LNCAP (cell line): ENCODE measurements around the gene DNASE1.

ENCODE experiments used
- CTCF ChIP-seq: fragments of 450-650 bp; IDR thresholded peaks from 2 replicates; pipeline ENCODE4 v1.5.1; 2017; ENCODE audit warnings: mild to moderate bottlenecking

The DNASE1 gene

DNA sequence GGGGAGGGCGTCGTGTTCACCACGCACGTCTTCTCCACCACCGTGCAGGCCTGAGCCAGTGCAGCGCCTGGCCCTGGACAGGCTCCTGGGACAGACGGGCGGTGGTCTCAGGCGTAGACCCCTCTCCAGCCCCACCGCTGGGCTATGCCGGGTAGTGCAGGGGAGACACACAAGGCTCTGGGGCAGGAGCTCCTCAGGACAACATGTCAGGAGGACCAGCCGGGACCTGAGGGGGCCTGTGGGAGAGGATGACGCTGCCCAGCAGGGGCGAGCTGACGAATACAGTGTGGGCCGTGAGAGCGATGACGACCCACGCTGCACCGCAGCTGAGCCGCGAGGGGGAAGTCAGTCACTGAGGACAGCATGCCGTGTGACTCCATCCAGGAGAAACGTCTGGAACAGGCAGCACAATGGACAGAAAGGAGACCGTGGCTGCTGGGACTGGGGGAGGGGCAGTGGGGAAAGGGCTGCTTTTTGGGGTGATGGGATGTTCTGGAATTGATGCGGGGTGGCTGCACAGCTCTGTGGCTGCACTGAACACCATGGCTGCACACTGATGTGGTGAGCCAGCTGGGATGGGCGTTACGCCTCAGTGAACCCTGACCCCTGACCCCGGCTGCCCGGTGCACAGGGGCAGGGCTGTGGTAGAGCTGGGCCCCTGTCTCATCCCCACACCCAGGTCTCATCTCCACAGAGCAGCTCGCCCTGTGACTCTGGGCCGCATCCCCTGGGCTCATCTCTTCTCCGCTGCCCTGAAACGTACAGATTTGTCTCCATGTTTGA is 20.2 kb downstream of the DNASE1 start:
- no peak for TF ChIP-seq CTCF

- TF ChIP-seq CTCF, result no peak
These were observed 21.2 kb downstream of the DNASE1 start for GRCh38 chr16:3675601-3676130.

GRCh38 chr16:3677994-3678393 is 23.5 kb downstream of the DNASE1 start:
- no peak for TF ChIP-seq CTCF

DNA sequence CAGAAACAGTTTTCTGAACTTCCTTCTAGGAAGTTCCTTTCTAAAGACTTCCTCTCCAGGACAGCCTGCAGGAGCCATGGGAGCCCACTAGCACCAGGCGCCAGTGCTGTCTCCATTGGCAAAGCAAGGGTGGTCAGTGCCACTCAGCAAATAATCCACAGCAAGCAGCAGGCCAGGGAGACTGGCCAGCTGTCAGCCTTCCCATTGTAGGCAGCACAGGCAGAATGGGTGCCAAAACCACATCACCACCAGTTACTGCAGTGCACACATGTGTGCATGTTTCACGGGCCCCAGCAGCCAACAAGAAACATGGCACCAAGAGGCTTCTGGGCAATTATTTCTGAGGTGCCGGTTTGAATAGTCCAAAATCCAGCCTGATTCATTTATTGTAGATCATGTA is 26.7 kb downstream of the DNASE1 start:
- no peak for TF ChIP-seq CTCF

GRCh38 chr16:3687021-3687420 is 32.5 kb downstream of the DNASE1 start:
- no peak for TF ChIP-seq CTCF

GRCh38 chr16:3687792-3688191 is 33.3 kb downstream of the DNASE1 start:
- TF ChIP-seq CTCF, result no peak

- TF ChIP-seq CTCF, result no peak
These were observed 35.2 kb downstream of the DNASE1 start for GRCh38 chr16:3689731-3690130.
